Hepatocyte (in vitro differentiated cells): ENCODE data around the gene MGAT5. TPM values are rescaled to one million over a fixed set of nuclear protein-coding genes. Genes with fewer than 3 reads are reported as not detected.

Experiments used
- DNase-seq: peaks from one replicate; pipeline ENCODE4 v3.0.0-alpha.2; 2016; ENCODE audit warnings: low spot score
- H2AFZ ChIP-seq: fragments of 200-600 bp; sonication (generic); 2 replicates; pipeline ENCODE4 v1.6.0; 2016; ENCODE audit warnings: antibody characterized with exemption, mild to moderate bottlenecking
- H3K27ac ChIP-seq: fragments of 200-600 bp; sonication (generic); 2 replicates; pipeline ENCODE4 v1.5.1; 2016; ENCODE audit warnings: mild to moderate bottlenecking
- H3K27me3 ChIP-seq: fragments of 200-600 bp; sonication (generic); 2 replicates; pipeline ENCODE4 v1.6.1; 2016
- H3K36me3 ChIP-seq: fragments of 200-600 bp; sonication (generic); replicated peaks from 2 replicates; pipeline ENCODE4 v1.5.1; 2016; ENCODE audit warnings: low read depth; ENCODE audit not compliant: insufficient read depth
- H3K4me1 ChIP-seq: fragments of 200-600 bp; sonication (generic); 2 replicates; pipeline ENCODE4 v1.5.1; 2016; ENCODE audit warnings: mild to moderate bottlenecking, moderate library complexity; ENCODE audit not compliant: insufficient read depth
- H3K4me2 ChIP-seq: fragments of 200-600 bp; sonication (generic); 2 replicates; pipeline ENCODE4 v1.6.0; 2016
- H3K4me3 ChIP-seq: fragments of 200-600 bp; sonication (generic); 2 replicates; pipeline ENCODE4 v1.5.1; 2016; ENCODE audit warnings: mild to moderate bottlenecking
- H3K79me2 ChIP-seq: fragments of 200-600 bp; sonication (generic); 2 replicates; pipeline ENCODE4 v1.6.0; 2017; ENCODE audit warnings: mild to moderate bottlenecking
- H3K9me2 ChIP-seq: fragments of 200-600 bp; sonication (generic); replicated peaks from 2 replicates; pipeline ENCODE4 v1.6.0; 2017; ENCODE audit warnings: mild to moderate bottlenecking; ENCODE audit not compliant: insufficient read depth
- H3K9me3 ChIP-seq: fragments of 200-600 bp; sonication (generic); 2 replicates; pipeline ENCODE4 v1.5.1; 2016; ENCODE audit warnings: low read depth, mild to moderate bottlenecking
- H4K20me1 ChIP-seq: fragments of 200-600 bp; sonication (generic); 2 replicates; pipeline ENCODE4 v1.6.0; 2016; ENCODE audit warnings: mild to moderate bottlenecking; ENCODE audit not compliant: insufficient read depth, poor library complexity, severe bottlenecking
- CTCF ChIP-seq: fragments of 200-600 bp; sonication (generic); IDR thresholded peaks from 2 replicates; pipeline ENCODE4 v1.5.1; 2016; ENCODE audit warnings: antibody characterized with exemption, mild to moderate bottlenecking; ENCODE audit not compliant: poor library complexity
- EZH2 ChIP-seq: fragments of 200-600 bp; sonication (generic); IDR thresholded peaks from 2 replicates; pipeline ENCODE4 v1.6.1; 2016; ENCODE audit warnings: antibody characterized with exemption, mild to moderate bottlenecking, borderline replicate concordance
- EZH2phosphoT487 ChIP-seq: fragments of 200-600 bp; sonication (generic); IDR thresholded peaks from one replicate; pipeline ENCODE4 v1.6.1; 2018; ENCODE audit warnings: antibody characterized with exemption, mild to moderate bottlenecking, low read depth, moderate library complexity; ENCODE audit not compliant: unreplicated experiment, severe bottlenecking
- WGBS: methylation state at CpG from one replicate; pipeline ENCODE4 v1.1.6; 2016; ENCODE audit warnings: low lambda C conversion rate; ENCODE audit errors: missing lambda C conversion rate; 5-methylcytosine and 5-hydroxymethylcytosine counted together
- polyA plus RNA-seq: library from polyadenylated mRNA; unstranded; fragments of >200 nt; fragmentation: Nextera tagmentation; extraction: Ambion mirVana; gene quantifications from 2 replicates; pipeline ENCODE4 v1.2.1, GENCODE V29; 2016
- total RNA-seq: library from RNA; depleted of rRNA; stranded (reverse); fragments of >200 nt; gene quantifications from 2 replicates; pipeline ENCODE4 v1.2.3, GENCODE V29; 2014

MGAT5 gene
- total and polyA plus RNA-seq, 2 experiments from 2014 or later = 9.1 to 30.2 TPM

- Histone ChIP-seq H4K20me1 (no peaks in the 10 kb centered on the region), H3K9me2 (no peaks in the 10 kb centered on the region), H3K27me3 (no peaks in the 10 kb centered on the region), H3K36me3 (no peaks in the 10 kb centered on the region), H3K4me2 (no peak overlapping the region), H2AFZ (no peak overlapping the region), H3K4me3 (no peak overlapping the region), H3K79me2 (no peaks in the 10 kb centered on the region), H3K4me1 (no peaks in the 10 kb centered on the region), H3K27ac (no peak overlapping the region), H3K9me3 (no peaks in the 10 kb centered on the region)
- WGBS = 56% methylated on average over 3 of the region's 3 CpGs
- DNase-seq = no peak
- TF ChIP-seq CTCF (no peak), EZH2 (no peak), EZH2phosphoT487 (no peak)
These were observed 80.9 kb downstream of the MGAT5 start for GRCh38 chr2:134334542-134335353.

- Histone ChIP-seq H3K4me3 (no peak overlapping the region), H3K36me3 (no peaks in the 10 kb centered on the region), H3K9me2 (no peaks in the 10 kb centered on the region), H3K27ac (no peak overlapping the region), H2AFZ (no peak overlapping the region), H3K27me3 (no peaks in the 10 kb centered on the region), H3K79me2 (no peaks in the 10 kb centered on the region), H3K4me2 (no peak overlapping the region), H4K20me1 (no peaks in the 10 kb centered on the region), H3K9me3 (no peaks in the 10 kb centered on the region), H3K4me1 (no peaks in the 10 kb centered on the region)
- TF ChIP-seq EZH2 = no peak
- DNase-seq = no peak
- 16% methylated on average over 1 of the region's 1 CpG for WGBS
These were observed 81.7 kb downstream of the MGAT5 start for GRCh38 chr2:134335601-134336000.

DNA sequence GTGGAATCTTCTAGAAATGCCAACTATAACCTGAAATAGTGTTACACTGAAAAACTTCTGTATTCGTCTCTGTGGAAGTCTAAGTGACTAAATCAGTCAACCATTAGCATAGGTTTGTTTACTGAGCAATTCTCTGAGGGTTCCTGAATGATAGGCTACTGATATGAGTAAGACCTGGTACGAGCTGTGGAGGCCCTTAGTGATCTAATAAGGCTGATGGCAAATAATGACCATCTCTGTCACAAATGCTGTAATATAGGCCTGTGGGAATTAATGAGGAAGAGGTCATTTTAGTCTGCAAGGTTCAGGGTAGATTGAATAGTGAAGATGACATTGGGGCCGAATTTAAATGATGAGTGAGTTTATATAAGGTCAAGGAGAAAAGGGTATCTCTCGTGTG lies 82.5 kb downstream of the MGAT5 start:
- H3K9me3 ChIP-seq = no peaks in the 10 kb centered on the region
- H4K20me1 ChIP-seq = no peaks in the 10 kb centered on the region
- no peak for DNase-seq
- no peaks in the 10 kb centered on the region for H3K79me2 ChIP-seq
- no peak overlapping the region for H3K27ac ChIP-seq
- H2AFZ ChIP-seq = no peak overlapping the region
- no peak overlapping the region for H3K4me2 ChIP-seq
- 61% methylated on average over 4 of the region's 4 CpGs for WGBS
- H3K27me3 ChIP-seq = no peaks in the 10 kb centered on the region
- H3K36me3 ChIP-seq = no peaks in the 10 kb centered on the region
- H3K9me2 ChIP-seq = no peaks in the 10 kb centered on the region
- no peaks in the 10 kb centered on the region for H3K4me1 ChIP-seq
- no peak for TF ChIP-seq EZH2
- no peak for TF ChIP-seq EZH2phosphoT487
- no peak overlapping the region for H3K4me3 ChIP-seq

- Histone ChIP-seq H3K27ac (no peak overlapping the region), H3K4me2 (no peak overlapping the region), H3K4me3 (no peak overlapping the region), H3K36me3 (no peaks in the 10 kb centered on the region), H3K79me2 (no peaks in the 10 kb centered on the region), H4K20me1 (no peaks in the 10 kb centered on the region), H3K9me2 (no peaks in the 10 kb centered on the region), H3K9me3 (no peaks in the 10 kb centered on the region), H2AFZ (no peak overlapping the region), H3K27me3 (no peaks in the 10 kb centered on the region), H3K4me1 (no peaks in the 10 kb centered on the region)
- no peak for DNase-seq
- TF ChIP-seq EZH2 (no peak), CTCF (no peak), EZH2phosphoT487 (no peak)
- WGBS = 94% methylated on average over 3 of the region's 3 CpGs
These were observed 83.0 kb downstream of the MGAT5 start for GRCh38 chr2:134336921-134337320.
